ENCODE measurements around the gene TLR9. TPM values are rescaled to one million over a fixed set of nuclear protein-coding genes. Genes with fewer than 3 reads are reported as not detected.
"Not testable (repeated sequence)": the region's sequence is repeated elsewhere in the genome, so short reads cannot be mapped to it uniquely, and the experiment has no call there.

TLR9 gene, protein sequence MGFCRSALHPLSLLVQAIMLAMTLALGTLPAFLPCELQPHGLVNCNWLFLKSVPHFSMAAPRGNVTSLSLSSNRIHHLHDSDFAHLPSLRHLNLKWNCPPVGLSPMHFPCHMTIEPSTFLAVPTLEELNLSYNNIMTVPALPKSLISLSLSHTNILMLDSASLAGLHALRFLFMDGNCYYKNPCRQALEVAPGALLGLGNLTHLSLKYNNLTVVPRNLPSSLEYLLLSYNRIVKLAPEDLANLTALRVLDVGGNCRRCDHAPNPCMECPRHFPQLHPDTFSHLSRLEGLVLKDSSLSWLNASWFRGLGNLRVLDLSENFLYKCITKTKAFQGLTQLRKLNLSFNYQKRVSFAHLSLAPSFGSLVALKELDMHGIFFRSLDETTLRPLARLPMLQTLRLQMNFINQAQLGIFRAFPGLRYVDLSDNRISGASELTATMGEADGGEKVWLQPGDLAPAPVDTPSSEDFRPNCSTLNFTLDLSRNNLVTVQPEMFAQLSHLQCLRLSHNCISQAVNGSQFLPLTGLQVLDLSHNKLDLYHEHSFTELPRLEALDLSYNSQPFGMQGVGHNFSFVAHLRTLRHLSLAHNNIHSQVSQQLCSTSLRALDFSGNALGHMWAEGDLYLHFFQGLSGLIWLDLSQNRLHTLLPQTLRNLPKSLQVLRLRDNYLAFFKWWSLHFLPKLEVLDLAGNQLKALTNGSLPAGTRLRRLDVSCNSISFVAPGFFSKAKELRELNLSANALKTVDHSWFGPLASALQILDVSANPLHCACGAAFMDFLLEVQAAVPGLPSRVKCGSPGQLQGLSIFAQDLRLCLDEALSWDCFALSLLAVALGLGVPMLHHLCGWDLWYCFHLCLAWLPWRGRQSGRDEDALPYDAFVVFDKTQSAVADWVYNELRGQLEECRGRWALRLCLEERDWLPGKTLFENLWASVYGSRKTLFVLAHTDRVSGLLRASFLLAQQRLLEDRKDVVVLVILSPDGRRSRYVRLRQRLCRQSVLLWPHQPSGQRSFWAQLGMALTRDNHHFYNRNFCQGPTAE
- under 1 TPM in 10 of 12 donors, not detected in 2; 0.08 to 0.30 (median 0.14) TPM for polyA plus RNA-seq (ENCODE audit: insufficient read length in 12 of 12)
- long read RNA-seq, donor 1: 0 reads
- long read RNA-seq, donor 2: 0 reads
- long read RNA-seq, donor 3: 0 reads
- long read RNA-seq, donor 4: 0 reads
- long read RNA-seq, donor 5: 0 reads
- long read RNA-seq, donor 6: 0 reads
- long read RNA-seq, donor 7: 0 reads
- long read RNA-seq, donor 8, partial matches to known transcripts: 0 of 1 reads
- long read RNA-seq, donor 8, other reads (novel, unspliced or antisense): 0 of 1 reads
- long read RNA-seq, donor 9: 0 reads
- long read RNA-seq, donor 10: 0 reads
- long read RNA-seq, donor 11: 0 reads

DNA sequence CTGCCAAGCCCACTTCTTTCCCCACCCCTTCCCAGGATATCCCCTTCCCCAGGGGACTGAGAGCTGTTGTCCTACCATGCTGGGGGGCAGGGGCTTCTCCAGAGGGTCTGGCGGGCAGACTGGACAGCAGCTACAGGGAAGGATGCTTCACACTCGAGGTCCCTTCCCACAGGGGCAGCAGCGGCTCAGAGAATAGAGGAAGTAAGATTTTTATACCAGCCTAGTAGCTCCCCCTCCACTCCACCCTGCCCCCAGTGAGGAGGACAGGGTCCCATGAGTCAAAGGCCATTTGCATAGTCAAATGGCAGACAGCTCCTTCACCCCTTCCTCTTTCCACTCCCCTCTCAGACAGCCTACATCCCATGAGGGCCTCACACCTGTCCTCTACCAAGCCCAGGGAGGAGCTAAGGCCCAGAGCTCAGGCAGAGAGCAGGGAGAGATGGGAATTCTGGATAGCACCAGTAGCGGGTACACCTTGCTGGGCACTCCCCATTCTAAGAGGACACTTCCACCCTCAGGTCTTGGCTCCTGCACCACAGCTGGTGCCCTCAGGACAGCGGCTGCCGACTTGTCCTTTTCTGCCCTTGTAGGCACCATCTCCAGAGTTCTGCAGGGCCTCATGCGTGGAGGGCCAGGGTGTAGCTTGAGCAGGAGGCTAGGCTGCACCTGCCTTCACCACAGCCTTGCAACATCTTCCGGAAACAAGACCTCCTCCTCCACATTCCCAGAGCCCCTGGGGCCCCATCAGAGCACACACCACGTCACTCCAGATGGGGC is at the start of gene TLR9:
TSS of gene TLR9 (minus strand) at position 194 of the 777 bp plus-strand sequence. CDS start at position 78, 116 bp downstream.
- no peak for DNase-seq

DNA sequence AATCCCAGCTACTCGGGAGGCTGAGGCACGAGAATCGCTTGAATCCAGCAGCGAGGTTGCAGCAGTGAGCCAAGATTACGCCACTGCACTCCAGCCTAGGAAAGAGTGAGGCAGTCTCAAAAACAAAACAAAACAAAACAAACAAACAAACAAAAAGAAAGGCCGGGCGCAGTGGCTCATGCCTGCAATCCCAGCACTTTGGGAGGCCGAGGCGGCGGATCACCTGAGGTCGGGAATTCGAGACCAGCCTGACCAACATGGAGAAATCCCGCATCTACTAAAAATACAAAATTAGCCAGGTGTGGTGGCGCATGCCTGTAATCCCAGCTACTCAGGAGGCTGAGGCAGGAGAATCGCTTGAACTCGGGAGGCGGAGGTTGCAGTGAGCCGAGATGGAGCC is 49.3 kb upstream of the TLR9 start:
- DNase-seq: not testable (repeated sequence)

DNA sequence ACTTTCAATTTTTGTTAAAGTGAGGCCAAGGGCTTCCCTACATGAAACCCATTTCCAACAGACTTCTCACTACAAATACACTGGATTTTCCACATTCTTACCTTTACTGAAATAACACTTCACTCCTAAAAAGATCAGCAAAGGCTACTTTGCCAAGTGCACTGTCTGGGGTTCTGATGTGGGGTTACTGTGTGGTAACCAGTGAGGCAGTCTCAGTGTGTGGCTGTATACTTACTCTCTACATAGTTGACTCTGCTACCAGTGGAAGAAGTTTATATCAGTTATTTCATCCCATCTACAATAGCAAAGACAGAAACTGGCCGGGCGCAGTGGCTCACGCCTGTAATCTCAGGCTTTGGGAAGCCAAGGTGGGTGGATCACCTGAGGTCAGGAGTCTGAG is 47.4 kb upstream of the TLR9 start:
- DNase-seq: no peak

DNA sequence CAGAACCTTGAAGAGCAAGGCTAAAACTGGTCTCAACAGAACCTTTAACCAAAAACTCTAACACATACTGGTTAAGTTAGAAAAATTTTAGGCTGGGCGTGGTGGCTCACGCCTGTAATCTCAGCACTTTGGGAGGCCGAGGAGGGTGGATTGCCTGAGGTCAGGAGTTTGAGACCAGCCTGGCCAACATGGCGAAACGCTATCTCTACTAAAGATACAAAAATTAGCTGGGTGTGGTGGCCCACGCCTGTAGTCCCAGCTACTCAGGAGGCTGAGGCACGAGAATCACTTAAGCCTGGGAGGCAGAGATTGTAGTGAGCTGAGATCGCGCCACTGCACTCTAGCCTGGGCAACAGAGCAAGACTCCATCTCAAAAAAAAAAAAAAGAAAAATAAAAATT is 46.7 kb upstream of the TLR9 start:
- DNase-seq: not testable (repeated sequence)

DNA sequence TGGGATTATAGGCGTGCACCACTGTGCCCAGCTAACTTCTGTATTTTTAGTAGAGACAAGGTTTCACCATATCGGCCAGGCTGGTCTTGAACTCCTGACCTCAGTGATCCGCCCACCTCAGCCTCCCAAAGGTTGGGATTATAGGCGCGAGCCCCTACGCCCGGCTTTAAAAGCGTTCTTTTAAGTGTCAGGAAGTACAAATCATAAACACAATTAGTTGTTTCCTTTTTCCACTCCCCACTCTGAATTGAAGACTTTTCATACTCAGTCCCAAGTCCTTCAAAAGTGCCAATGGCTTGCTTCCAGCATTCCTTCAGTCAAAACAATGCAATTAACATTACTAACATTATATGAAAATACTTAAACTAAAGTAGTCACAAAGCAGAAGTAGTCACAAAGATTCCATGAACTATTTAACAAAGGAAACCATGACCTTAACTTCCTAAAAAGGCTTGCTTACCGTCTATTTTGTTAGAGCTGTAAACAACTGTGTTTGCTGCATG is 44.9 kb upstream of the TLR9 start:
- DNase-seq: no peak

DNA sequence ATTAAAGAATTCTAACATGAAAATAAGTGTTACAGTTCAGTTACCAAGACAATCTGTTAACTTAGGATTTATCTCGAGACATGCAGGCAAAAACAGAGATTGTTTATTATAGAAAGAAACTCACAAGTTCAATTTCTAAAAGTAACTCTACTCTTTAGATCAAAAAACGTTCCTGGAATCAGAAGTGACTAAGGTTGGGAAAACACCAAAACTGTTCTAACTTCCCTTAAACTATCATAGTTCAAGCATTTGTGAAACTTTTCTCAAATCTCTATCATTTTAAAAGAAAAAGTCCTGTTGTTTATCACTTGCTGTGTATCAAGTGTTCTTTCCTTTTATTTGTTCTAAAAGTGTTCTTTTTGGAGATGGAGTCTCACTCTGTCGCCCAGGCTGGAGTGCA is 44.3 kb upstream of the TLR9 start:
- no peak for DNase-seq

DNA sequence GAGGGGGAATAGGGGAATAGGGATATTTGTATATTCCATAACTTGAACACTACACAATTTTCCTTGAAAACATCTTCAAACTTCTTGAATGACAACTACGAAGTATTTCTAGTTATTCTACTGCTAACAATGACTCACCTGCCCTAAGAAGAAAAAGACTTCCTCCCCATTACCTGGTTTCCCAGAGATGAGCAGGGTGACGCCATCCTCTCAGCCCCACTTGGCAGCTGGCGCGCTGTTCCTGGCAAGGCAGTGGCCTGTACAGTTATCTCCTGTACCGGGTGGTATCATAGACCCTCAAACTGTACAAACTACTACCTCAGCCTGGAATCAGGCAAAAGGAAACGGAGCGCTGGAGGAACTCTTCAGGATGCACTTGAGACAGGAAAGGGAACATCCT is 42.6 kb upstream of the TLR9 start:
- DNase-seq: no peak

DNA sequence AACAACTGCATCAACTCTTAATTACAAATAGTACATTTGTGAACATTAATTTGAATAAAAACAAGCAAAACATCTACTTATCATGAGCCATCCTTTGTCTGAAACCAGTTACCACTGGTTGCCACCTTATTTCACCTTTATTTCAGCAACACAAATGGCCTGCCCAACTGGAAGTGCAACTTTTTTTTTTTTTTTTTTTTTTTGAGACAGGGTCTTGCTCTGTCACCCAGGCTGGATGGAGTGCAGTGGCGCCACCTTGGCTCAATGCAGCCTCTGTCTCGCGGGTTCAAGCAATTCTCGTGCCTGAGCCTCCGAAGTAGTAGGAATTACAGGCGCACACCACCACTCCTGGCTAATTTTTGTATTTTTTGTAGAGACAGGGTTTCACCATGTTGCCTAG is 39.9 kb upstream of the TLR9 start:
- no peak for DNase-seq

DNA sequence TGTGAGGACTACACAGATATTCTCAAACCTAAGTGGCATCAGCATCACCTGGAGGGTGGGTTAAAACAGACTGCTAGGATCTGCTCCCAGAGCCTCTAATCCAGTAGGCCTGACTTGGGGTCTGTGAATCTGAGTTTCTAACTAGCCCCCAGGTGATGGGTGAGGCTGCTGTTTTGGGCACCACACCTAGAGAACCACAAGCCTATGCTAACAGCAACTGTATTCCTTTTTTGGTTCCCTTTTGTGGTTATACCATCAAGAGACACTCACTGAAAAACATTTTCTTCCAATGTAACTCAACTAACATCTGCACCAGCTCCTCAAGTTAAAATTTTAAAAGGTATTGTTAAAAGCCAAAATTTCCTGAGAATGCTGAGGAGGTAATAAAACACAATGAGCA is 37.0 kb upstream of the TLR9 start:
- DNase-seq: no peak

DNA sequence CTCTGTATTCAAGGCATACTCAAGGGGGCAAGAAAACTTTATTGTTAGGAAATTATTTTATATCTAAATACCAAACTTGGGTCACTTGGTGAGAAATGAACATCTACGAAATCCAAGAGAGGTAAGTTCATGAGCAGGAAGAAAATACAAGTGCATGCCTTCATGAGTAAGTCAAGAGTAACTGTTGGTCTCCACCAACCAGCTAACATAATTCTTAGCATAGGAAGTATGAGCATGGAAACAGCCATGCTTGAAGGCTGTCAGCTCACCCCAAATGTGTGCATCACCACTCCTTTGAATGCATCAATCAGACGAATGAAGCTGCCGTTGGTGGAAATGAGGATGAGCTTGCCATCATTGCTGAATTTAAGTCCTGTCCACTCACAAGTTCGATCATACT is 34.0 kb upstream of the TLR9 start:
- no peak for DNase-seq

DNA sequence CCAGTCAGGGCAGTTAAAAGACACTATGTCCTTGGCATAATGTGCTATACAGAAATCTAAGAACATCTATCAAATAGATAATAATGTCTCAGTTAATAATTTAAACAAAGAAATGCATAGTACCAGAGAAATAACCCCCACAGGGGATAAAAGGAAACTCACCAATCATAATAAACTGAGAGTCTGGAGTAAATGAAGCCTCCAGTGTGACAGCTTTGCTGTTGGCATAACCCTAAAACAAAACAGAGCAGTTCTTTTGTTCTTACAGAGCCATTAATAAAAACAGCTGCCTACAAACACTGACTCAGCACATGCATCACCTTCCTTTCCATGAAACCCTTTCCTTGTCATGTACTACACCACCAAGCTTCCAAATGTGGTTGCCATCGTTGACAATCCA is 33.6 kb upstream of the TLR9 start:
- no peak for DNase-seq

DNA sequence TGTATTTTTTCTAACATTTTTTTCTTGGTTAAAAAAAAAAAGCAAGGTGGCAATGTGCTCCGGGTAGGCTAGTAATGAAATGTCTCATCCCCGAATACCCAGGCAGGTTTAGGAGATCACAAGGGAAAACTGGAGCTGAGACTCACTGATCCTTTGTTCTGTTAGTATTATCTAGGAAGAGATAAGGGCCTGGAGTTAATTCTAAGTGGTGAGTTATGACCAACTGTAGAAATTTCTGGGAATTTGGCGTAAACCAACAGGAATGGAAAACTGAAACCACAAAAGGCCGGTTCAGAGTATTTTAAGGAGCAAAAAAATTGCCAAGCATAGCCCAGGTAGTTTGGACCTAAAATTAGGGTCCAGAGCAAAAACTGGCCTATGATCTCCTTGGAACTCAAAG is 32.5 kb upstream of the TLR9 start:
- no peak for DNase-seq

DNA sequence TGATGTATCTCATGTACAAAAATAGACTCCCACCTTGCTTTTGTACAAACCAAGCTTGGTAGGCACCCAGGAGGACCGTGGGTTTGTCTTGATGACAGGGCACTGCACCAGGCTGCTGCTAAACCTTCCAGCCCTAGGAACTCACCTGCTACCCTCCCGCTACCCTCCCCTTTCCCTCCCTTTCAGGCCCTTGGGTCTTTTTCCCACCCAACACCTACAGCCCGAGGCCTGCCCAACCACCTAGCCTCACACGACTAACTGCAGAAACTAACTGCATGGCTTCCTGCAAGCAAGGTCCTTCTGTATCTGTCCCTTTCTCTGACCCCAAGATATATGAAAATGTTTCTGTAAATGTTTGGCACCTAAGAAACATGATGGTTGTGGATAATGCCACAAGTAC is 31.2 kb upstream of the TLR9 start:
- DNase-seq: no peak

DNA sequence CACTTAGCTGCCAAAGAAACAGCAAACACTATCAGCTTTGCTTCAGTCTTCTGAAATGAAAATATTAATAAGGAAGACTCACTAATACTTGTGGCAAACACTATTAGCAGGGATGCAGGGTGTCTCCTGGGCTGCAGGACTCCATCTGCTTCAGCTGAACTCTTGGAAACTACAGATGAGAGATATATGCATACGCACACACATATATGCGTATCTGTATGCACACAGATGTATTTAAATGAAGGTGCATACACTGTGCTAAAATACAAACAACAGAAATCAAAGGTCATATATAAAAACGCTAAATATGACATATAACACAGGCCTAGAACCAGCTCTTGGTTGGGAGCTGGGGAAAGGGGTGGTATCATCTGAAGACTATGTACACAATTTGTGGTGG is 30.7 kb upstream of the TLR9 start:
- no peak for DNase-seq

DNA sequence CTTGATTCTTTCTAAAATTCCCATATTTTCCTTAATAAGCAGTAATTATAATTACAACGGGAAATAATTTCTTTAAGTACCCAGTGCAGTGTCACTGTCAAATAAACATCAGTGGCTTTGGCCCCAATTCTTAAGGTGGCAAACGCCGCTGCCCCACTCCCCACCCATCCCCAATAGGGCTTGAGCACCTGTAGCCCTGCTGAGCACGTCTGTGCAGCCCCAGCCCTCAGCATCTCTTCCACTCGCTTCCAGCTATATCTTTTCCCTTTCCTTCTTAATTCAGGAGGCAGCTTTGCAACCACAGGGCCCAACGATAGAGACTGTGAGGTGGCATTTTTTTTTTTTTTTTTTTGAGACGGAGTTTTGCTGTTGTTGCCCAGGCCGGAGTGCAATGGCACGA is 29.2 kb upstream of the TLR9 start:
- no peak for DNase-seq

DNA sequence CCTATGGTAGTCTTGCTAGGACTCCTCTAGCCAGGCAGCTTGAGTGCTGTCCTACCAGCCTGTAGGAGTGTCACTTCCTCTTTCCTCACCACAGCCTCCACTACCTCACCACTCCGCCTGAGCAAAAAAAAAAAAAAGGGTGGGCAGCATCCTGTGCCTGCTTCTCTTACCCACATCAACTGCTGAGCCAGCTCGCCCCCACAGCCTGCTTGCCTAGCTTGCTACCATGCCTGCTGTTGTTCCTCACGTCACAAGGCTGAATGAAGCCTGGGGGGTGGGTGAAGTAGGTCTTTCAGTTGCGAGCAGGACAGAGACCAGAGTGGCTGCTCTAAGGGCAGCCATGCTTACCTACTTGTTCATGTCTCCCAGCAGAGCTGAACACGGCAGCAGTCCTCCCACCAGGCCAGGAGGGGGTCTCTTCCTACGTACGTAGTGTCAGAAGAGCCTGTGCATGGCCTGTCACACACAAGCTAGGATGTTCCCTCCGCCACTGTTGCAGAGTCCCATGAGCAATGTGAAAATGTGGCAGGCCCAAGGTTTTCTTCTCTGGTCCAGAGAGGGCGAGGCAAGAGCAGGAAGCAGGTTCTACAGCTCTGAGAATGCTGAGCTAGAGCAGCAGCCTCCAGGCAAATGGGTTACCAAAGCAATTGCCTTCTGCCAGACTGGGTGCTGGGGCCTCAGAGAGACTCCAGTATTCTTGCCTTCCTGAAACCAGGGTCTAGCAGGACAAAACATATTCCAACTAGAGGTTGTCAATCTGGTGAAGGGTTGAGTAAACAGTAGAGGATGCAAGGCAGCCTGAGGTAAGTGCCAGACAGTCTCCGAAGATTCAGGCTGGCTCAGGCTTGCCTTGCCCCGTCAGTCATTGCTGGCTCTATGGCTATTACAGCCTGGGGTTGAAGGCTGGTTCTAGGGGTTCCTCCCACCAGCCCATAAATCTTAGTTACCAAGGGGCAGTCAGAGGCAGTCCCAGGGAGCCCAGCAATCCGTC is 28.2 kb upstream of the TLR9 start:
- no peak for DNase-seq

DNA sequence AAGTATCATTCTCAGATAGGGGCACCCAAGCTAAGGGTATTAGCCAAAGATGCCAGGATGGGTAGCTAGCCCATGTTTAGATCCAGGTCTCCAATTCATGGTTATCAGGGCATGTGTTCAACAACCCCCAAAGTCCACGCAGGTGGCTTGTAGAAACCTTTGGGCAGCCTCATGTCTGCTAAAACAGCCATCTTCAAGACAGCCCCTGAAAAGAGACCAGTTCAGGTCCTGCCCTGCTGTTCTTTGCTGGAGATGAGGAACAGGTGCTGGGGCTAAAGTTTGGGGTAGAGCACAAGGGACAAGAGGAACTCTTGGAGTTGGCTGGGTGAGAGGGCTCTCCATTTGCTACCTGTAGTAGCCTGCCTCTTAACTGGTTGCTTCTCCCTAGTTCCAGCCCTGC is 24.7 kb upstream of the TLR9 start:
- no peak for DNase-seq

DNA sequence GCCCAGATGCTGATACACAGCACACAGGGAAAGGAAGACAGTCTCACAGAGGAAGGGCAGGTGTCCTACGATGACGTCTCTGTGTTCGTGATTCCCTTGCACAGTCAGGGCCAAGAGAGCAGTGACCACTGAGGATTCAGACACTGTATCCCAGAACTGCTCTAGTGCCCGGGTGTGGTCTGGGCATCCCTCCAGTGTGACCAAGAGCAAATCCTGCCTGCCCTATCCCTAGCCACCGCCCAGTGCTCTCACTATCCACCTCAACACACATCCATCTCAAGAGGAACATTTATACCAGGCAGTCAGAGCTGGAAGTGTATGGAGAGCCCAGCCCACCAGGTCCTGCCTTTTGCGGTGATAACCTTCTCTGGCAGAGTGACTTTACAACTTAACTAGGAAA is 24.2 kb upstream of the TLR9 start:
- DNase-seq: no peak

DNA sequence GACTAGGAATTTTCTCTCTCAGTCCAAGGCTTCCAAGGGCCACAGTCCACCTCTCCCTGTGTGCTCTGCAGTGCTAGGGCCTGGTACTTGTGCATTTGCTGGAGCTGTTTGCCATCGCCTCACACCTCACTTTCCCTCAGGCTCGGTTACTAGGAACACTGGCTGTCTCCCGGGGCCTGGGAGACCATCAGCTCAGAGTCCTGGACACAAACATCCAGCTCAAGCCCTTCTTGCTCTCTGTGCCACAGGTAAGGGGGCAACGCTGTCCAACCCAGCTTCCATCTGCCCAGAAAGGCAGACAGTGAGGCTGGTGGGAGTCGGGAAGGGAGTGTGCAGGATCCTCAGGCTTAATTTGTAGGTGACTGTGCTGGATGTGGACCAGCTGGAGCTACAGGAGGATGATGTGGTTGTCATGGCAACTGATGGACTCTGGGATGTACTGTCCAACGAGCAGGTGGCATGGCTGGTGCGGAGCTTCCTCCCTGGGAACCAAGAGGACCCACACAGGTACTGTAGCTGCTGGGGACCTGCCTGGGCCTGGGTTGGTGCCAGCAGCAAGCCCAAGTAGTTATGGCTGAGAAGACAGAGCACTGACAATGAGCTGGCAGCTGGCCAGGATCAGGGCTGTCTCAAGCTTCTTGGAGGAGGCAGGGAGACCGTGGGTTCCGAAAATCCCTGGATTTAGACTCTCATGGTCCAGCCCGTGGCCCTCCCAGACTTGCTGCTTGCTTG is 23.5 kb upstream of the TLR9 start:
- DNase-seq: no peak
